ENCODE results near the gene GRAP2. TPM values are rescaled to one million over a fixed set of nuclear protein-coding genes. Genes with fewer than 3 reads are reported as not detected.

GRAP2 gene
- total and polyA plus RNA-seq, 2 of the 8 experiments (the other 6 are each of a cell fraction or from before 2014, with no cell fraction given), result 0.08 TPM; not detected in 1

- CTCF ChIA-PET (ENCODE audit: partially characterized antibody), result interaction anchor here (1.0 to 2.2 kb wide), 5 partner anchors 15 to 88 kb away, joined by 3 to 9 read pairs (median 6); no protein-coding TSS in a partner anchor
- 87% methylated on average over 6 of the region's 6 CpGs; no CpG with 5 or more reads in 1 of the 2 experiments for WGBS, 2 experiments (ENCODE audit: extremely low coverage in 1 of 2, insufficient coverage in 1 of 2, insufficient read length in 1 of 2, insufficient replicate concordance in 2 of 2, low coverage in 1 of 2, low lambda C conversion rate in 2 of 2, missing lambda C conversion rate in 1 of 2)
- no peak overlapping the region for H3K4ac ChIP-seq (replicated peaks; ENCODE audit: insufficient read length, low read depth, low read length)
- H3K36me3 ChIP-seq (ENCODE audit: control insufficient read depth in 2 of 4, insufficient read depth in 4 of 4, low read length in 3 of 4), result no peaks in the 10 kb centered on the region
- H3K9ac ChIP-seq (replicated peaks in 1 of 4; ENCODE audit: extremely low read depth in 1 of 4, low read depth in 3 of 4, low read length in 3 of 4), result no peak overlapping the region
- H4K20me1 ChIP-seq (replicated peaks in 1 of 2; ENCODE audit: control insufficient read depth in 1 of 2, insufficient read depth in 2 of 2, low read length in 2 of 2), result no peaks in the 10 kb centered on the region
- 0 out of 2 replicates have a peak overlapping the region, but pooled peaks have one; percentile 4 for H2AFZ ChIP-seq (ENCODE audit: low read length)
- H2AK5ac ChIP-seq (ENCODE audit: low read depth, low read length), result no peak overlapping the region
- H3K9me3 ChIP-seq (ENCODE audit: insufficient read depth in 2 of 2, low read depth in 1 of 2, low read length in 1 of 2), result no peaks in the 10 kb centered on the region
- H3K23me2 ChIP-seq (ENCODE audit: low read depth, low read length), result no peaks in the 10 kb centered on the region; the same call in 1 of the 2 replicates
- FAIRE-seq (no peak), DNase-seq (ENCODE audit: low read depth in 1 of 2, low spot score in 2 of 2) (no peak)
- no peak overlapping the region for H2BK15ac ChIP-seq (ENCODE audit: low read length)
- H3K56ac ChIP-seq (replicated peaks; ENCODE audit: insufficient read length, low read depth, low read length), result no peak overlapping the region
- no peak overlapping the region for H4K5ac ChIP-seq (ENCODE audit: insufficient read length, low read depth, low read length)
- H3K27ac ChIP-seq (ENCODE audit: low read depth, low read length), result no peak overlapping the region
- H2BK5ac ChIP-seq (ENCODE audit: low read depth, low read length), result no peak overlapping the region
- no peak overlapping the region for H4K91ac ChIP-seq (replicated peaks; ENCODE audit: insufficient read length, low read length)
- H3K79me2 ChIP-seq (ENCODE audit: control insufficient read depth in 1 of 2, insufficient read depth in 2 of 2, low read length in 2 of 2), result no peaks in the 10 kb centered on the region
- POLR2A ChIA-PET (ENCODE audit: partially characterized antibody), result no interaction called here
- no peak overlapping the region for H3K4me3 ChIP-seq (ENCODE audit: extremely low read depth in 1 of 4, insufficient read depth in 2 of 4, low read depth in 3 of 4, low read length in 4 of 4)
- H3K4me2 ChIP-seq (ENCODE audit: insufficient read depth in 1 of 2, low read depth in 2 of 2, low read length in 2 of 2), result no peak overlapping the region
- H3K18ac ChIP-seq (ENCODE audit: extremely low read depth, low read length), result no peak overlapping the region
- H3K23ac ChIP-seq (ENCODE audit: insufficient read length), result no peak overlapping the region
- H4K8ac ChIP-seq (ENCODE audit: extremely low read depth, insufficient read depth, low read length), result no peak overlapping the region
- no peak for TF ChIP-seq SP4 (IDR thresholded peaks at IDR 0.05; ENCODE audit: low read length)
- H3K4me1 ChIP-seq (replicated peaks in 1 of 4; ENCODE audit: control insufficient read depth in 3 of 4, insufficient read depth in 4 of 4, low read length in 3 of 4), result peaks cover 2 to 18% (median 8%) of the 10 kb centered on the region in 4 experiments; a peak in 6 of 7 replicates
- H3K27me3 ChIP-seq (replicated peaks in 1 of 4; ENCODE audit: control insufficient read depth in 3 of 4, extremely low read depth in 1 of 4, insufficient read depth in 3 of 4, low read length in 3 of 4), result no peaks in the 10 kb centered on the region; a peak in 1 of 7 replicates
- H2BK12ac ChIP-seq (ENCODE audit: low read depth, low read length), result no peak overlapping the region
- no peak overlapping the region for H2BK20ac ChIP-seq (ENCODE audit: low read length)
- no peak overlapping the region for H3K14ac ChIP-seq (ENCODE audit: insufficient read length)
- no peaks in the 10 kb centered on the region for H3K79me1 ChIP-seq (ENCODE audit: low read depth, low read length)
- no peak overlapping the region for H2BK120ac ChIP-seq (replicated peaks; ENCODE audit: low read depth, low read length)
These were observed 35.8 kb downstream of the GRAP2 start for GRCh38 chr22:39936523-39937145.

Data from H1 (cell line).